ENCODE results near the gene EIF2AK2.

- no peak for TF ChIP-seq TAF1 (IDR thresholded peaks at IDR 0.05; ENCODE audit: low read depth, low read length)
- TF ChIP-seq POLR2A (IDR thresholded peaks at IDR 0.05; ENCODE audit: low read depth, low read length), result no peak
These were observed 2.0 kb downstream of the EIF2AK2 start for GRCh38 chr2:37154785-37155184.
